Transverse colon (tissue), 3 donors: ENCODE measurements around the gene CSNK1G1.

Source experiments
- POLR2A ChIP-seq: fragments of 450-650 bp; IDR thresholded peaks from one replicate; pipeline ENCODE4 v1.6.1; 2016; ENCODE audit warnings: antibody characterized with exemption, mild to moderate bottlenecking, moderate library complexity
- TF ChIP-seq, protein P1 (sequence below), 5 experiments: fragments of 200-600 bp in 3 of 5; fragments of 450-650 bp in 2 of 5; sonication (generic) in 3 of 5; IDR thresholded peaks; 1 replicate in 2 of 5; 2 replicates in 3 of 5; pipeline ENCODE4 v1.5.1; 2016 to 2017; ENCODE audit warnings: antibody characterized with exemption in 5 of 5, inconsistent platforms in 3 of 5, mild to moderate bottlenecking in 2 of 5, moderate library complexity in 1 of 5

DNA sequence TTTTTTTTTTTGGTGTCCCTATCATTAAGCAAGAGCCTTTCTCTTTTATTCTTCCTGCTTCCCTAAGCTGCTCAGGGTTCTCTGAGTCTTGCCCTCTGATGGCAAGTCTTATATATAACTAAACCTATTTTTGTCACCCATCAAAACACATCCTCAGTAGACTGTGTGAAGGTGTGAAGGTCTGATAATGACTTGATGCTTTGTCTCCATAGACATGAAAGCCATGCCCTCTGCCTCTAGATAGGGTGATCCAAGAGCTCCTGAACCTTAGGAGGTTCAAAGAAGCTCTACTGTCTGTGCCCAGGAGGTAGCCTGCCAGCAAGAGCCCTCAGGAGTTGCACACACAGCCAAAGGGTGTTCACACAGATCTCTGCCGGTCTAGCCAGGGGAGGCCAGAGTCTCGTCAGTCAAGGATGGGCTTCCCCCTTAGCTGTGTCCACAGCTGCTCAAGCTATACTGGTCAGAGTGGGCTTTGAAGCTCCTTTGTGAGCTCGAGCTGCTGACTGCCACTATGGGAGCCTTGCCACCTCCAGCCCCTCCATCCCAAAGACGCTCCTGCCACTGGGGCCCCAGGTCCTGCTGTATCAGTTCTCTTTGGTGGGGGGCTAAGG lies 217.5 kb downstream of the CSNK1G1 start:
- TF ChIP-seq, protein P1, sequence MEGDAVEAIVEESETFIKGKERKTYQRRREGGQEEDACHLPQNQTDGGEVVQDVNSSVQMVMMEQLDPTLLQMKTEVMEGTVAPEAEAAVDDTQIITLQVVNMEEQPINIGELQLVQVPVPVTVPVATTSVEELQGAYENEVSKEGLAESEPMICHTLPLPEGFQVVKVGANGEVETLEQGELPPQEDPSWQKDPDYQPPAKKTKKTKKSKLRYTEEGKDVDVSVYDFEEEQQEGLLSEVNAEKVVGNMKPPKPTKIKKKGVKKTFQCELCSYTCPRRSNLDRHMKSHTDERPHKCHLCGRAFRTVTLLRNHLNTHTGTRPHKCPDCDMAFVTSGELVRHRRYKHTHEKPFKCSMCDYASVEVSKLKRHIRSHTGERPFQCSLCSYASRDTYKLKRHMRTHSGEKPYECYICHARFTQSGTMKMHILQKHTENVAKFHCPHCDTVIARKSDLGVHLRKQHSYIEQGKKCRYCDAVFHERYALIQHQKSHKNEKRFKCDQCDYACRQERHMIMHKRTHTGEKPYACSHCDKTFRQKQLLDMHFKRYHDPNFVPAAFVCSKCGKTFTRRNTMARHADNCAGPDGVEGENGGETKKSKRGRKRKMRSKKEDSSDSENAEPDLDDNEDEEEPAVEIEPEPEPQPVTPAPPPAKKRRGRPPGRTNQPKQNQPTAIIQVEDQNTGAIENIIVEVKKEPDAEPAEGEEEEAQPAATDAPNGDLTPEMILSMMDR (IDR thresholded peaks at IDR 0.05): no peak
- TF ChIP-seq POLR2A: no peak
